Measurements from ENCODE around the gene TTC33. TPM values are rescaled to one million over a fixed set of nuclear protein-coding genes. Genes with fewer than 3 reads are reported as not detected.
"Not testable (repeated sequence)": the region's sequence is repeated elsewhere in the genome, so short reads cannot be mapped to it uniquely, and the experiment has no call there.

TTC33 gene
- total RNA-seq, 1 donor = 13.7 TPM

- no peak for TF ChIP-seq CTCF (IDR thresholded peaks at IDR 0.05; ENCODE audit: insufficient read depth, low read length)
- DNase-seq (ENCODE audit: low read depth) = no peak
- H3K4me3 ChIP-seq (ENCODE audit: low read depth, low read length) = no peak overlapping the region
These were observed 90.0 kb downstream of the TTC33 start for GRCh38 chr5:40665635-40666298.

- H3K4me3 ChIP-seq (ENCODE audit: low read depth, low read length) = no peak overlapping the region
- DNase-seq (ENCODE audit: low read depth) = no peak
- no peak for TF ChIP-seq CTCF (IDR thresholded peaks at IDR 0.05; ENCODE audit: insufficient read depth, low read length)
These were observed 95.0 kb downstream of the TTC33 start for GRCh38 chr5:40660751-40661150.

GRCh38 chr5:40656766-40657165, 99.0 kb downstream of the TTC33 start:
- no peak for TF ChIP-seq CTCF (IDR thresholded peaks at IDR 0.05; ENCODE audit: insufficient read depth, low read length)
- no peak overlapping the region for H3K4me3 ChIP-seq (ENCODE audit: low read depth, low read length)
- DNase-seq (ENCODE audit: low read depth) = no peak

GRCh38 chr5:40656091-40656490, 99.7 kb downstream of the TTC33 start:
- not testable (repeated sequence) for DNase-seq (ENCODE audit: low read depth); H3K4me3 ChIP-seq (ENCODE audit: low read depth, low read length)

- no peak overlapping the region for H3K4me3 ChIP-seq (ENCODE audit: low read depth, low read length)
- no peak for DNase-seq (ENCODE audit: low read depth)
- no peak for TF ChIP-seq CTCF (IDR thresholded peaks at IDR 0.05; ENCODE audit: insufficient read depth, low read length)
These were observed 100.6 kb downstream of the TTC33 start for GRCh38 chr5:40655138-40655537.

GRCh38 chr5:40654377-40654991, 101.3 kb downstream of the TTC33 start:
- H3K4me3 ChIP-seq (ENCODE audit: low read depth, low read length) = no peak overlapping the region
- TF ChIP-seq CTCF (IDR thresholded peaks at IDR 0.05; ENCODE audit: insufficient read depth, low read length) = no peak
- no peak for DNase-seq (ENCODE audit: low read depth)

GRCh38 chr5:40653221-40654022, 102.3 kb downstream of the TTC33 start:
- H3K4me3 ChIP-seq (ENCODE audit: low read depth, low read length) = no peak overlapping the region
- no peak for DNase-seq (ENCODE audit: low read depth)
- TF ChIP-seq CTCF (IDR thresholded peaks at IDR 0.05; ENCODE audit: insufficient read depth, low read length) = no peak
